ENCODE measurements around the gene NAGK.

DNA sequence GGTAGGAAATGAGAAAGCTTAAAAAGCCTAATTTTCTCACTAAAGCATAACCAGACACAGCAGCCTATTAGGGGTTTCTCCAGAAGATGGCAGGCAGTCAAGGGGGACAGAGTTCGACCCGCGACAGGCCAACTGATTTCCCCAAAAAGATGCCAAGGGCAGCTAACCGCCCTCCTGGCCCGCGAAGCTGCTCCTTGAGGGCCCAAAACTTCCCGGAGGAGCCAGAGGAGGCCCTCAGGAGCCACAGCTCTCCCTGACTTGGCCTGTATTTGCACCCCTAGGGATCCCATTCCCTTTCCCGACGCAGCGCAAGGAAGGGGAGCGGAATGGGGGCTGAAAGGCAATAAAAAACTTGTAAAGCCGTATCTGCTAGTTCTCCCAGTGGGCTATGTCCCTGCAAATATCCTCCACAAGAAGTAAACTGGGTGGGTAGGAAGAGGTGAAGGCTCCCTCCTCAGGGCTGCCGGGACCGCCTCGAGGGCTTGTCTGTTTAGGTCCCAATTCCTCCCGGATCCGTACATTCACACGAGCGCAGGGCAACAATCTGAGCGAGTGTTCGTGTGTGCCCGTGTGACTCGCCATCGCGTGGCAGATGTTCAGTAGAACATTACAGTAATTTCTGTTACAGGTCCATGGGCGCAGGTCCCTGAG is 756 bp upstream of the NAGK start:
- TF ChIP-seq, protein P1, sequence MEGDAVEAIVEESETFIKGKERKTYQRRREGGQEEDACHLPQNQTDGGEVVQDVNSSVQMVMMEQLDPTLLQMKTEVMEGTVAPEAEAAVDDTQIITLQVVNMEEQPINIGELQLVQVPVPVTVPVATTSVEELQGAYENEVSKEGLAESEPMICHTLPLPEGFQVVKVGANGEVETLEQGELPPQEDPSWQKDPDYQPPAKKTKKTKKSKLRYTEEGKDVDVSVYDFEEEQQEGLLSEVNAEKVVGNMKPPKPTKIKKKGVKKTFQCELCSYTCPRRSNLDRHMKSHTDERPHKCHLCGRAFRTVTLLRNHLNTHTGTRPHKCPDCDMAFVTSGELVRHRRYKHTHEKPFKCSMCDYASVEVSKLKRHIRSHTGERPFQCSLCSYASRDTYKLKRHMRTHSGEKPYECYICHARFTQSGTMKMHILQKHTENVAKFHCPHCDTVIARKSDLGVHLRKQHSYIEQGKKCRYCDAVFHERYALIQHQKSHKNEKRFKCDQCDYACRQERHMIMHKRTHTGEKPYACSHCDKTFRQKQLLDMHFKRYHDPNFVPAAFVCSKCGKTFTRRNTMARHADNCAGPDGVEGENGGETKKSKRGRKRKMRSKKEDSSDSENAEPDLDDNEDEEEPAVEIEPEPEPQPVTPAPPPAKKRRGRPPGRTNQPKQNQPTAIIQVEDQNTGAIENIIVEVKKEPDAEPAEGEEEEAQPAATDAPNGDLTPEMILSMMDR (IDR thresholded peaks at IDR 0.05), result no peak
- TF ChIP-seq POLR2AphosphoS5 (IDR thresholded peaks at IDR 0.05; ENCODE audit: insufficient read depth in 1 of 2, low read depth in 1 of 2), result no peak
- TF ChIP-seq POLR2A (IDR thresholded peaks at IDR 0.05), result no peak

All from vagina (tissue), 2 donors.